ENCODE data around the gene ACTL6B.

ACTL6B gene

DNA sequence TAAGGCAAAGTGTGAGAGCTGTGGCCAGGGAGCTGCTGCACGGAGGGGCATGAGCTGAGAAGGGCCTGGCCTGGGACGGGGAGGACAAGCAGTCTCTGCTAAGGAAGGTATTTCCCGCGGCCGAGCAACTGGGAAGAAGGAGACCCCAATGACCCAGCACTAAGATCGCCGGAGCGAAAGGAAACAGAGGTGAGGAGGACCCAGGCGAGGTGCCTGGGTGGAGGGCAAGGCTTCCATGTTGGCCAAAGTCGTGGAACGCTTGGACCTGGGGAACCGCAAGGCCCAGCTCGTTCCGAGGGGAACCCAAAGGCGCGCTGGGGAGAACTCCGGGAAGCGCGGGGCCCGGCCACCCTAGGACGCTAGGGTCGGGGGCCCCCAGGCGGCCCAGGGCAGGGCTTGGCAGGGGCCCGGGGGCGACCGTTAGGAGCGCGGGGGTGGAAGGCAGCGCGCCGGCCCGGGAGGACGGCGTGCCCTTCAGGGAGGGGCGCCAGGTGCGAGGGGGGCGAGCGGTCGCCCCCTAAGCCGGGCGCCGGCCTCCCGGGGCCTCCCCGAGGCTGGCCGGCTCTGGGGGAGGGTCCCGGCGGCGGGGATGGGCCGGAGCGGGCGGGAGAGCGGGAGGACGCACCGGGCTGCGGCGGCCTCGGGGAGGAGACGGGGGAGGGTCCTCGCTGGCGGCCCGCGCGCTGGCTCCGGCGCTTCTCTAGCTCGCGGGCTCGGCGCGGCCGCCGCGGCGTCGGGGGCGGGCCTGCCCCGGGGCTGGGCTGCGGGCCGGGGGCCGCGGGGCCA, 37.3 kb upstream of the ACTL6B start:
- no peak for DNase-seq (ENCODE audit: low read depth)
- peak overlapping the region; percentile 78 for H3K4me3 ChIP-seq (ENCODE audit: control insufficient read depth, low read depth, low read length)
- TF ChIP-seq, protein P1, sequence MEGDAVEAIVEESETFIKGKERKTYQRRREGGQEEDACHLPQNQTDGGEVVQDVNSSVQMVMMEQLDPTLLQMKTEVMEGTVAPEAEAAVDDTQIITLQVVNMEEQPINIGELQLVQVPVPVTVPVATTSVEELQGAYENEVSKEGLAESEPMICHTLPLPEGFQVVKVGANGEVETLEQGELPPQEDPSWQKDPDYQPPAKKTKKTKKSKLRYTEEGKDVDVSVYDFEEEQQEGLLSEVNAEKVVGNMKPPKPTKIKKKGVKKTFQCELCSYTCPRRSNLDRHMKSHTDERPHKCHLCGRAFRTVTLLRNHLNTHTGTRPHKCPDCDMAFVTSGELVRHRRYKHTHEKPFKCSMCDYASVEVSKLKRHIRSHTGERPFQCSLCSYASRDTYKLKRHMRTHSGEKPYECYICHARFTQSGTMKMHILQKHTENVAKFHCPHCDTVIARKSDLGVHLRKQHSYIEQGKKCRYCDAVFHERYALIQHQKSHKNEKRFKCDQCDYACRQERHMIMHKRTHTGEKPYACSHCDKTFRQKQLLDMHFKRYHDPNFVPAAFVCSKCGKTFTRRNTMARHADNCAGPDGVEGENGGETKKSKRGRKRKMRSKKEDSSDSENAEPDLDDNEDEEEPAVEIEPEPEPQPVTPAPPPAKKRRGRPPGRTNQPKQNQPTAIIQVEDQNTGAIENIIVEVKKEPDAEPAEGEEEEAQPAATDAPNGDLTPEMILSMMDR (conservative IDR thresholded peaks at IDR 0.05; ENCODE audit: control insufficient read depth, insufficient read depth, low read depth, low read length), result no peak

DNA sequence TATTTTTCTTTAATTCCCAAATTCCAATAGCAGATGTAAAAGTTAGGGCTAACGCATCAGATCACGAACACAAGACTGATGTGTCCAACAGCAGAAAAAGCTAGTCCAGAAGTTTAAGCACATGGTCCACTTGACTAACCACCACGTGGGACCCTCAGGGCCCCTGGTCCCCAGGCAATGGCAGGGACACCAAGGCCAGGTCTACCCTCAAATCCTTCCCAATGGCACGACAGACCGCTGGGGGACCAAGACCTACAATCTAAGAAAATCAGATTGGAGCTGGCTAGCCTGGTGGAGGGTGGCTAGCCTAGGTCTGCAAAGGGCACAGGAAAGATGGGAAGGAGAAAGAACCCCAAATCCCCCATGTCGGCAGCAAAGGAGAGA, 36.3 kb upstream of the ACTL6B start:
- no peak for DNase-seq (ENCODE audit: low read depth)
- peak overlapping the region; percentile 78 for H3K4me3 ChIP-seq (ENCODE audit: control insufficient read depth, low read depth, low read length)
- TF ChIP-seq, protein P1 (conservative IDR thresholded peaks at IDR 0.05; ENCODE audit: control insufficient read depth, insufficient read depth, low read depth, low read length), result no peak

DNA sequence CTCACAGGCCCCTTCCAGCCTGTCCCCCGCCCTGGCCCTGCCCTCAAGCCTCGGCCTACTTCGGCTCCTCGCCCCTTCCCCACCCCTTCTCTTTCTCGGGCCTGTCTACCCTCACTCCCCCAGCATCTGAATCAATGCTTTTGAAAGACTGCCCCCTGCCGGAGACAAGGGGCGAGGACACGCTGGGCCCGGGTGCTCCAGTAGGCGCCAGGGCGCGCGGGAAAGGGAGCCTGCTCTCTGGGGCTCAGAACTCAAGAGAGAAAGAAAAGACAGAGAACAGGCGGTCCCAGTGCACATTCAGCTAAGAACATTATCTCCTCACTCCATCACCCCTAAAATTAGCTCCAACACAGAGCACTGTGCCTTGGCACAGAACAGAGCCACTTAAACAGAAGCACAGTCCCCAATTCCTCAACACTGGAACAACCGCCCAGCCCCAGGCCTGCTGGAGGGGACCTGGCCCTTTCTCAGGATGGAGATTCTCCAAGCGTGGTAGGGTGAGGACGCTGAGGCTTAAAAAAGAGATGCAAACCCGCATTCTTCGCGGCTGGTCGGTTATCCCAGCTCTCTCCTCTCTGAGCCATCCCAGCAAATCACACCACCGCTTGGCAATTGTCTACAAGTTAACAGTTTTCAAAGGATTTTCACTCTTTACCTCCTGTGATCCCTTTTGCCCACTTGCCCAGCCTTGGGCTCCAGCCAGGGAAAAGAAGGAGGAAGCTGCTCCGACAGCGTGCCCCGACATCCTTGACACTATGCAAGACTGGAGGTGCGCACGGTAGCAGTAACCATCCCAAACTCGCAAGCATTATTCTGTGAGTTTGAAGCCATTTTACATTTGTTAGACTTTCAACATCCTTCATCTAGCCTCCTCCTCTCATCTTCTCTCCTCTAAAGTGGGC, 35.7 kb upstream of the ACTL6B start:
- H3K4me3 ChIP-seq (ENCODE audit: control insufficient read depth, low read depth, low read length), result peak overlapping the region; percentile 78
- TF ChIP-seq, protein P1 (conservative IDR thresholded peaks at IDR 0.05; ENCODE audit: control insufficient read depth, insufficient read depth, low read depth, low read length), result peak; percentile 73
- DNase-seq (ENCODE audit: low read depth), result peak; percentile 70

DNA sequence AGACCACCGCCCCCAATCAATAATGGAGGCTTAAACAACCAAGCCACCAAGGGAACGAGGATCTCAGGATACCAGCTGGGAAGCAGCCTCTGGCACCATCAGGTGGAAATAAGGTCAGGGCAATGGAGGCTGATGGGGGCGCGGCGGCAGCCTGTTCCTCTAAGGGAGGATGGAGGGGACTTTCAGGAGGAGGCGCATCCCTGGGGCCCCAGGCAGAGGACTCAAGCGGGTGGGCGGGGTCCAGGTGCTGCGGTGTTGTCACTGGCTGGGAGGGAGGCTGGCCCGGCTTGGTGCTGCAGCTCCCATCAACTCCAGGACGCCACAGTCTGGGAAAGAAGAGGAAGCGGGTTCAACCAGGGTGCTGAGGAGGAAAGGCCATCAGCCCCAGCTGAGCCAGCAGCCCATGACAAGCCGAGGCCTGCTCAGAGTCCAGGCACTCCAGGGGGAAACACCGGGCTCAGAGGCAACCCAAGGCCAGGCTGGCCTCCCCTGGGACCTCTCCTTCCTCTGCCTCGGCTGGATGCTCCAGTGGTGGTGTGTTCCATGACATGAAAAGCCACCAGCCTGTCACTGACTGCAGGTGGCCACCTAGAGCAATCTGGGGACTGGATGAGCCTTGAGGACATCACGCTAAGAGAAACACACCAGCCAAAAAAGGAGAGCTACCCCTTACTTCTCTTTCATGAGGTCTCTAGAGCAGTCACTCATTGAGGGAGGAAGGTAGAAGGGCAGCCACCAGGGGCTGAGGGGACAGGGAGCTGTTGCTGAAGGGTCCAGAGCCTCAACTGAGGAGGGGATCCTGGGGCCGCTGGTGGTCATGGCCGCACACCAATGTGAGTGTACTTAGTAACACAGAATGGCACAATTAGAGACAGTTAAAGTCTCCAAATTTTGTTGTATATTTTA, 33.2 kb upstream of the ACTL6B start:
- DNase-seq (ENCODE audit: low read depth), result no peak
- no peak overlapping the region for H3K4me3 ChIP-seq (ENCODE audit: control insufficient read depth, low read depth, low read length)
- TF ChIP-seq, protein P1 (conservative IDR thresholded peaks at IDR 0.05; ENCODE audit: control insufficient read depth, insufficient read depth, low read depth, low read length), result no peak

DNA sequence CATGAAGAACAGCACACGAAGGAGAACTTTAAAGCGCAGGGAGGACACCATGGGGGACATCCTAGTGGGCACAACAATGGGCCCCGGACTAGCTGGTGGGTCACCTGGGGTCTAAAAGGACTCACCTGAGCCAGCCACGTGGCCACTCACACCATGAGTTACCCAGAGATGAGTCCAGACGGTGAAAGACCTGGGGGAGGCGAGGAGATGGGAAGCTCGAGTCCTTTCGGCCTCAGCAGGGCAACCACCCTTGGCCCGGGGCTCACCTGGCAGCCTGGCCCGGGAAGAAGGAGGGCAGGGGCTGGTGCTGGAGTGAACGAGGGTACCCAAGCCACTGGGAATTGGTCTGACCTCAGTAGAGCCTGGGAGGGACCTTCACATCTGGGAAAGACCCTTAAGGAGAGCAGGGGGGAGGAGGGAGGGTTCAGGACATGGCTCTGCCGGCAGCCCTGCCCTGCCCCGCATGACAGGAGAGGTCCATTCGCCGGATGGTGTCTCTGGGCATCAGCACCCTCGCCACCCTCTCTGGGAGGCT, 32.1 kb upstream of the ACTL6B start:
- DNase-seq (ENCODE audit: low read depth), result no peak

More for the DNA sequence above, 32.1 kb upstream of the ACTL6B start:
- H3K4me3 ChIP-seq (ENCODE audit: control insufficient read depth, low read depth, low read length), result no peak overlapping the region
- TF ChIP-seq, protein P1 (conservative IDR thresholded peaks at IDR 0.05; ENCODE audit: control insufficient read depth, insufficient read depth, low read depth, low read length), result no peak
